Tibial artery (tissue), 4 donors: ENCODE data around the gene SPP2.

Experiments used
- DNase-seq, 2 donors: peaks; one replicate each; pipeline ENCODE4 v3.0.0-alpha.2; 2019
- H3K27ac ChIP-seq, 2 donors: fragments of 200-600 bp; sonication (generic) in 1 of 2; 1 replicate in 1 of 2; 2 replicates in 1 of 2; pipeline ENCODE4 v1.5.1; 2018 to 2019; ENCODE audit warnings: mild to moderate bottlenecking in 1 of 2
- H3K27me3 ChIP-seq, 2 donors: fragments of 200-600 bp; sonication (generic) in 1 of 2; one replicate each; pipeline versions ENCODE4 v1.5.1 to v1.6.0; 2016 to 2019
- H3K36me3 ChIP-seq, 3 donors: fragments of 200-600 bp; sonication (generic) in 2 of 3; one replicate each; pipeline ENCODE4 v1.5.1; 2016 to 2019; ENCODE audit warnings: mild to moderate bottlenecking in 2 of 3
- H3K4me1 ChIP-seq, 4 donors: fragments of 200-600 bp; sonication (generic) in 2 of 4; 1 replicate in 3 of 4; 2 replicates in 1 of 4; pipeline ENCODE4 v1.5.1; 2016 to 2019
- H3K4me3 ChIP-seq, 2 donors: fragments of 200-600 bp; sonication (generic) in 1 of 2; 1 replicate in 1 of 2; 2 replicates in 1 of 2; pipeline ENCODE4 v1.5.1; 2018 to 2019; ENCODE audit warnings: mild to moderate bottlenecking in 2 of 2
- H3K9me3 ChIP-seq, 3 donors: fragments of 200-600 bp; sonication (generic) in 1 of 3; one replicate each; pipeline ENCODE4 v1.5.1; 2016 to 2019
- CTCF ChIP-seq, 2 experiments: fragments of 200-600 bp in 1 of 2; fragments of 450-650 bp in 1 of 2; IDR thresholded peaks; one replicate each; pipeline ENCODE4 v1.5.1; 2017 to 2019; ENCODE audit warnings: antibody characterized with exemption in 2 of 2, mild to moderate bottlenecking in 1 of 2, moderate library complexity in 1 of 2
- intact Hi-C: fragments of 100-400 bp; cut with DNase I; formaldehyde crosslinking; loops from one replicate; pipeline ENCODE4 v1.15.0; 2023; ENCODE audit warnings: low total_unique reads

SPP2 gene

GRCh38 chr2:234100686-234101085, 50.2 kb downstream of the SPP2 start:
- intact Hi-C loops: no loop called here
- Histone ChIP-seq H3K4me1 (no peaks in the 10 kb centered on the region), H3K27ac (no peak overlapping the region), H3K9me3 (no peaks in the 10 kb centered on the region), H3K4me3 (no peak overlapping the region), H3K27me3 (no peaks in the 10 kb centered on the region), H3K36me3 (no peaks in the 10 kb centered on the region)
- TF ChIP-seq CTCF (IDR thresholded peaks at IDR 0.05): no peak
- no peak for DNase-seq

- Histone ChIP-seq H3K27me3 (no peaks in the 10 kb centered on the region), H3K4me1 (no peaks in the 10 kb centered on the region), H3K27ac (no peak overlapping the region), H3K9me3 (no peaks in the 10 kb centered on the region), H3K4me3 (no peak overlapping the region), H3K36me3 (no peaks in the 10 kb centered on the region)
- no peak for DNase-seq
- intact Hi-C loops: no loop called here
- TF ChIP-seq CTCF (IDR thresholded peaks at IDR 0.05): no peak
These were observed 51.6 kb downstream of the SPP2 start for GRCh38 chr2:234102112-234102511.

- no peak for TF ChIP-seq CTCF (IDR thresholded peaks at IDR 0.05)
- Histone ChIP-seq H3K36me3 (no peaks in the 10 kb centered on the region), H3K4me1 (no peaks in the 10 kb centered on the region), H3K4me3 (no peak overlapping the region), H3K9me3 (no peaks in the 10 kb centered on the region), H3K27ac (no peak overlapping the region), H3K27me3 (no peaks in the 10 kb centered on the region)
- no peak for DNase-seq
- intact Hi-C loops: no loop called here
These were observed 57.4 kb downstream of the SPP2 start for GRCh38 chr2:234107861-234108260.

GRCh38 chr2:234109321-234109720, 58.8 kb downstream of the SPP2 start:
- no peaks in the 10 kb centered on the region for H3K4me1 ChIP-seq
- no peak overlapping the region for H3K27ac ChIP-seq
- TF ChIP-seq CTCF (IDR thresholded peaks at IDR 0.05): no peak
- no peaks in the 10 kb centered on the region for H3K9me3 ChIP-seq
- DNase-seq: no peak
- no peak overlapping the region for H3K4me3 ChIP-seq
- H3K36me3 ChIP-seq: no peaks in the 10 kb centered on the region
- intact Hi-C loops: no loop called here
- no peaks in the 10 kb centered on the region for H3K27me3 ChIP-seq

GRCh38 chr2:234110219-234110618, 59.7 kb downstream of the SPP2 start:
- no peak for DNase-seq
- Histone ChIP-seq H3K4me1 (no peaks in the 10 kb centered on the region), H3K27ac (no peak overlapping the region), H3K27me3 (no peaks in the 10 kb centered on the region), H3K9me3 (no peaks in the 10 kb centered on the region), H3K36me3 (no peaks in the 10 kb centered on the region), H3K4me3 (no peak overlapping the region)
- intact Hi-C loops: no loop called here
- TF ChIP-seq CTCF (IDR thresholded peaks at IDR 0.05): no peak

GRCh38 chr2:234111523-234111922, 61.0 kb downstream of the SPP2 start:
- no peak for TF ChIP-seq CTCF (IDR thresholded peaks at IDR 0.05)
- no peaks in the 10 kb centered on the region for H3K4me1 ChIP-seq
- no peak for DNase-seq
- no peak overlapping the region for H3K4me3 ChIP-seq
- H3K27ac ChIP-seq: no peak overlapping the region
- H3K36me3 ChIP-seq: no peaks in the 10 kb centered on the region
- H3K9me3 ChIP-seq: no peaks in the 10 kb centered on the region
- H3K27me3 ChIP-seq: no peaks in the 10 kb centered on the region
- intact Hi-C loops: no loop called here
